ENCODE results near the gene SLC5A5.

The SLC5A5 gene

DNA sequence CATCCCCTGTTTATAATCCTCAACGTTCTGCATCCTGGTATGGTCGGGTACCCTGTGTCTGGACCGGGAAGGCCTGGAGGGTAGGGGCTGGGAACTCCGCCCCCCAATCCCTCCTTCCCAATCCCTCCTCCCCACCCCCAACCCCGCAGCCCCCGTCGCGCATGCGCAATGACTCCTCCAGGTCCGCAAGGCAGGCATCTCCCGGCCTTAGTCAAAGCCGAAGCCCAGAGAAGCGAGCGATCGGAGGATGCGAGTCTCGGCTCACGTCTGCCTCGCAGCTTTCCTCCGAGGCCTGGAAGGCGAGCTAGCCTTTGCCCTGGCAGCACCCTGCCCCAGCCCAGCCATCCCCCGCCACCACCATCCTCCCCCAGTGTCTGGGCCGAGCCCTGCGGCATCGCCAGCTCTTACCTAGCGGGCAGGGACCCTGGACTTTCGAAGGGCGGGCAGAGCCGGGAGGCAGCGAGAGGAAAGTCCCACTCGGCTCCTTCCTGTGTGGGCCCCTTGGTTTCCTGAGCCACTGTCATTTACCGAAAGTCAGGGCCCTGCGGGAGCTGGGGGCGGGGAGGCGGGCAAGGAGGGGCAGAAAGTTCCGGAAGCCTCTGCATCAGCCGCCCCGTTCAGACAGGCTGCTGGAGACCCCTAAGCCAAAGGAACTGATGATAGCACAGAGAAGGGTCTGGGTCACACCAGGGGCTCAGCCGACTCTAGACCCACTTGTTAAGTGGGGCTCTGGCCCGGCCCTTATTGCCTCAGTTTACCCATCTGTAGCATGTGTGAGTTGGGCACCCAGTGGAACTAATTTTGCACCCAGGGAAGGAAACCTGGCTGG, 24.0 kb upstream of the SLC5A5 start, which contains the start of gene JAK3:
TSS of gene JAK3 (minus strand) at position 445 of the 829 bp plus-strand sequence. CDS start 3,565 bp downstream, outside the sequence.
- DNase-seq = peak in 1 of 3 experiments; percentile 10

DNA sequence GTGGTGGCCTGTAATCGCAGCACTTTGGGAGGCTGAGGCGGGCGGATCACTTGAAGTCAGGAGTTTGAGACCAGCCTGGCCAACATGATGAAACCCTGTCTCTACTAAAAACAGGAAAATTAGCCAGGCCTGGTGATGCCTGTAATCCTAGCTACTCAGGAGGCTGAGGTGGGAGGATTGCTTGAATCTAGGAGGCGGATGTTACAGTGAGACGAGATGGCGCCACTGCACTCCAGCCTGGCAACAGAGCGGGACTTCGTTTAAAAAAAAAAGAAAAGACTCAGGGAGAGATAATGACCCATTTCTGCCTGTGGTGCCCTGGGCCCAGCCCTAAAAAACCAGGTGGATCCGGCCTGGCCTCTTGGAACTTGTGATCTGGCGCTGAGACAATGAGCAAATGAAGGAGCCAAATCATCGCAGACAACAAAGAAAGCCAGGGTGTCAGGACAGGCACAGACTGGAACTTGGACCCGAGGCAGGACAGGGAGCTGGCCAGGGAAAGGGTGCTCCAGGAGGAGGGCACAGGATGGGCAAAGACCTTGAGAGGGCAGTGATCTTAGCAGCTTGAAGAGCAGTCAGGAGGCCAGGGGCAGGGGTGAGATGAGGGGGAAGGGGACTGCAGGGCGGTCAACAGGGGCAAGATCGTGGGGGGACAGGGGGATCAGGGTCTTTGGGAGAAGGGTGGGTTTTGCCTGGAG, 23.0 kb upstream of the SLC5A5 start:
- no peak for DNase-seq

GRCh38 chr19:17854061-17854460, 17.7 kb upstream of the SLC5A5 start:
- no peak for DNase-seq

DNA sequence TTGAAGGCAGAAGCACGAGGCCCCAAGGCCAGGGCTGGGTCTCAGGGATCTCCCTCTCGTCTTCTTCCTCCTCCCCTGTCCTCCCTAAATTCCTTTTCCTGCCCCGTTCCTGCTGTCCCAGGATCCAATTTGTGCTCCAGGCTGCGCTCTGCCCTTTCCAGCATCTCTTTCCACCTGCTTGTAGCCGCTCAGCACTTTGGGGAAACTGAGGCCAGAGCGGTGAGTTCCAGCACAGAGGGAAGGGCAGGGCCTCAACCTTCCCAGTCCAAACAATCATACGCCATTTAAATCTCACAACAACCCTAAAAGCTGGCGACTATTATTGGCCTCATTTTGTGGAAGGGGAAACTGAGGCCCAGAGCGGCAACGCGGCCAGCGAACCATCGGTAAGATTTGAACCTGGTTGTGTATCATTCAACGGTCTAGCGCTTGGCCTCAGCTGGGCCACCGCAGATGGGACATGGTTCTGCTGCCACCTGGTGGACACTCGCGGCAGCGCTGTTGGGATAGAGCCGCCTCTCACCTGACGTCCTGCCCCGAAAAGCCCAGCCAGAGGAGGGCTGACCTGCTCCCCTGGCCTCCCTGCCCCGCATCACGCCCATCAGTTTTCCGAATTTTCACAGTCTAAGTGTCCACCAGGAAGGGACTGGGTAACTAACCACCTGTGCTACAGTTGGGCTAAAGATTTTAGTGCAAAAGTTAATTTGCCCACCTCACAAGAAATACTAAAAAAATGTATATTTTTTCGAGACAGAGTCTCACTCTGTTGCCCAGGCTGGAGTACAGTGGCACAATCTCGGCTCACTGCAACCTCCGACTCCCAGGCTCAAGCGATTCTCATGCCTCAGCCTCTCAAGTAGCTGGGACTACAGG, 16.2 kb upstream of the SLC5A5 start:
- DNase-seq = peak; percentile 54 to 79 (median 60)

DNA sequence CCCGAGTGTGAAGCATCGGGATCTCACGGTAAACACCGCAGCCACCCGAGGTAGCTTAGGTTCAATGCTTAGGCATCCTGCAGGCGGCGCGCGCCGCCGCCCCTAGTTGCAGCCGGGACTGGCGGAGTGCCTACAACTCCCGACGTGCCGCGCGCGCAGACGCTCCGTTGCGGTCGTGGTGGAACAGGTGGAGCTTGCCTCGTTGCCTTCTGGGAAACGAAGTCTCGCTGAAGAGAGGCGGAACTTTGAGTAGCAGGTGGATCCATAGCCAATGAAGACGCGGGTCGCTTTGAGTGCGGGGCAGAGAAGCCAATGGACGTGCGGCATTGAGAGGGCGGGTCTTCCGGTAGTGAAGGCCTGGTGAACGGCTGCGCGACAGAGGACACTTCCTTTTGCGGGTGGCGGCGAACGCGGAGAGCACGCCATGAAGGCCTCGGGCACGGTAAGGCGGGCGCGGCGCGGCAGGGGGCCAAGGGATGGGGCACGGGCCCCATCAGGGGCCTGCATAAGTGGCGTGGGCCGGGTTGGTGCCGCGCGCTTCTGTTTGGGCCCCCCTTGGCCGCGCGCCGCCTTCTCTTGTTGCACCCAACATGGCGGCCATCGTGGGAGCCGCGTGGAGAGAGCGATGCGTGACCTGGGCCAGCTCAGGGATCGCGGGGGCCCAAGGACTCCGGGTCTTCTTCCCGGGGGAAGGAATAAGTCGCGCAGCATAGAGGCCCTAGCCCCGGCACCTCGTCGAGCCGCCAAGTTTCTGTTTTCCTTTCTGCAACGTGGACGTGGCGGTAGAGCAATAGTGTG, 12.0 kb upstream of the SLC5A5 start, which contains the start of gene RPL18A:
TSS of gene RPL18A (plus strand) at position 378 of the 798 bp plus-strand sequence. CDS start at position 425, 47 bp downstream.
- peak; percentile 97 to 100 (median 98) for DNase-seq

DNA sequence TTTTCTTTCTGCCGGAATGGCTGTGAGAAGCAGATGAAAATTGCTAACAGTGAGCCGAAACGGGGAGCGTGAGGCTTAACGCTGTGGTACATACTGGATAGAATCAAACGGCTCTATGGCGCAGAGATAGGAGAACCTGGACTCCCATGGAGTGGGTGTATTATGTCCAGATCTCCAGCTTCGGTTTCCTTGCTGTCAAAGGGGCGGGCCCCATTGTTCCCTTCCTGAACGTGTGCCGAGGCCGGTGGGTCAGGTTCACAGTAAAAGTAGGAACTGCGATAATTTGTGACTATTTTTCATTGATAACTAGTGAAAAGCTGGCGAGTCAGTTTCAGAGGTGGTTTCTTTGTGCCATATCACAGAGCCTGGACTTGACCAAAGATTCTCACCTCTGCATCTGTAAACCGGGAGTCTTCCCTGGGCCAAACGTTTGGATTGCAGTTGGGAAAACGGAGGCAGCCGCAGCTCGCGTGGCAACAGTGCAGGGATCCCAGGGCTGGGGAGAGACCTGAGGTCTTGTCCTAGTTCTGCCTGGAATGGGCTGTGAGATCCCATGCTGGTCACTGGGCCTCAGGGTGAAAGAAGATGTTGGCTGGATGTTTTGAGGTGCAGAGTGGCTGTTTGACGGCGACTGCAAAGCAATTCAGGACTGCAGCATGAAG, 11.3 kb upstream of the SLC5A5 start:
- peak in 1 of 3 experiments; percentile 40 for DNase-seq

DNA sequence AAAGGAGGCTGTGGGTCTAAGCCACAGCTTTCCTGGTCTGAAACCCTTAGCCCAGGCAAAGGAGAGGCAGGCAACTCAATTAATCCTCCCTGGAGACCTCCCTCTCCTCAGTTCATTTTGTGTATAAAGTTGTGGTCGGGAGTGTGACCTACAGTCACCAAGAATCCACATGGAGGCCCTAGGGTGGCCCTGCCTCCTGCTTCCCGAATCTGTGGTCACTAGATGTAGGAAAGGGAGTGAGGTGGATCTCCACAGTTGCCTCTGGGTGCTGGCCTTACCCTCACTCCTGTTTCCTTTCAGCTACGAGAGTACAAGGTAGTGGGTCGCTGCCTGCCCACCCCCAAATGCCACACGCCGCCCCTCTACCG, 10.8 kb upstream of the SLC5A5 start:
- no peak for DNase-seq

DNA sequence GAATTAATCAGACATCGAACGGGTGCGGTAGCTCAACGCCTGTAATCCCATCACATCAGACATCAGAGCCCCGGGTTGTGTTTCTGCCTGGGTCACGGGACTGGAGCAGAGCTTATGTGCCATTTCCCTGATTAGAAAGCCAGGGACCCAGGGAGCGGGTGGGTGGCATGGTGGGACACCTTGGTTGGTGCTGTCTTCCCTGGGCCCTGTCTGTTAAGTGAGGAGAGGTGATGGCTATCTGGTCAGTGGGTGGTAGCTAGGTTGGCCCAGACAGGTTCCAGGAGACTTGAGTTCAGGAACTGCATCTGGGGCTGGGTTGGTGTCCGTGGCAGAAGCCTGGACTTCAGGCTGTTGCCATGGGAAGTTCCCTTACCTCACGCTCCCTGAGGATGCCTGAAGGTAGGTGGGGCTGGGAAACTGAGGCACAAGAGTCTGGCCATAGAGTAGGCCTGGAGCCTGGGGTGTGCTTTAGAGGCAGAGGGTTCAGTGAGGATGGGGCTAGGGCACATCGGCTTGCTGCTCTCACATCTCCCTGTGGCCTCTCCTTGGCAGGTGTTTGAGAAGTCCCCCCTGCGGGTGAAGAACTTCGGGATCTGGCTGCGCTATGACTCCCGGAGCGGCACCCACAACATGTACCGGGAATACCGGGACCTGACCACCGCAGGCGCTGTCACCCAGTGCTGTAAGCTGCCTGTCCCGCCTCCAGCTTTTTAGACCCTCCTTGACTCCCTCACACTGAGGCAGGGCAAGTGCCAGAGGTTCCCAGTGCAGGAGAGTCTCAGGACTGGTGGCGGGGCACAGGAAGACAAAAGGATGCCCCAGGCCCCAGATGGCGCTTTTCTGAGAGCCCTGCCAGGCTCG, 10.0 kb upstream of the SLC5A5 start:
- DNase-seq = no peak

- DNase-seq = no peak
Measured at GRCh38 chr19:17862711-17863519, 8.8 kb upstream of the SLC5A5 start.

DNA sequence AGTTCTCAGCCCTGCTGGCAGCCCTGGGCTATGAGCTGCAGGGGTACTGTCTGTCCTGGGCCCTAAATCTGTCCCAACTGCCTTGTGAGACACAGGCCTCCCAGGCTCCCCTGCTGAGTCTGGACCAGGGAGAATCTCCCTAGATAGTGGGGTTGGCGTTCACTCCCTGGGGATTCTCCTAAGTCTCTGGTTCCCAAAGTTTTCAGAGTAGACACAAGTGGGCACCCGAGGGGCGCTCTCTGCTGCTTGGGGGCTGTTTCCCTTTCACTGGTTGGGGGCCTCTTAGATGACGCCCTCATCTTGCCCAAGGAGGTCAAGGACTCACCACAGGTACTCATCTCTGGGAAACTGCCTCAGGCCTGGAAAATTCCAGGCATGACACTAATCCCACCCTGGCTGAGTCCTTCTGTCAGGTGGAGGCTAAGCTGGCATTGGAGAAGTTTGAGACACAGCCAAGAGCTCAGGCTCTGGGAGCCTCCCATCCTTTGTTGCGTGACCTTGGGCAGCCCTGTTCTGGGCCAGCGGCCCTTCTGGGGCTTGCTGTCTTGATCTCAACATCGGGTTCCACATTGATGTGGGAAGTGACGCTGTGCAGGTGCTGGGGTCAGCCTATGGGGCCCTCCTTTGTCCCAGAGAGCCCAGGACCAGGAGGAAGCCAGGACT, 8.1 kb upstream of the SLC5A5 start:
- DNase-seq = no peak

DNA sequence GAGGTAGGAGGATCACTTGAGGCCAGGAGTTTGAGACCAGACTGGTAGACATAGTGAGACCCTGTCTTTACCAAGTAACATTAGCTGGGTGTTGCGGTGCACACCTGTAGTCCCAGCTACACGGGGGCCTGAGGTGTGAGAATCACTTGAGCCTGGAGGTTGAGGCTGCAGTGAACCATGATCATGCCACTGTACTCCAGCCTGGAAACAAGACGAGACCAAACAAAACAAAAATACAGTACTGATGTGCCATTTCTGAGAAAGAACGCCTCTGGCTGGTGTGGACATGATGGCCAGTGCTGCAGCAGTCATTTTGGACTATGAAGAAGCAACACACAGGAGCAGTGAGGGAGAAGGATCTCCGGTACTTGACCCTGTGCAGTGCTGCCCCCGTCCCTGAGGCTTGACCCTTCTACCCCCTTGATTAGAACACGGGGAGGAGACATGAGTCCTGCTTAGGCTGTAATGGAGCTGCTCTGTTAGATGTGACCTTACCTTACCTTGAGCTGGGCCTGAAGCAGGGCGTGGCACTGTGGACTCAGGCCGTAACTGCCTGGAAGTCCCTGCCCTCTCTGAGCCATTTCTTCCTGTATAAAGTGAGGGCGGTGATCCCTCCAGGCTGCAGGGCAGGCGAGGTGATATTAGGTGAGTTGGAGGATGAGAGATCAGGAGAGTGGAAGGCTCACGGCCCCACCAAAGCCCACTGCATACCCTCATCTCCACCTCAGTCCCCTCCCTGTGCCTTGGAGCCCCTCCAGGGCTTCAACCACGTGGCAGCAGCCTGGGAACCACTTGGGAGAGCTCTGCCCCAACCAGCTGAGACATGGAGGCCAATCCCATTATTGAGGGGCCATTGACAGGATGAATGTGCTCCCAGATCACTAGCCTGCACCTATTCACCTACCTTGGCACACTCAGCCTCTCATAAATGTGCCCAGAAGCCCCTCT, 6.1 kb upstream of the SLC5A5 start:
- no peak for DNase-seq

GRCh38 chr19:17866312-17866963, 5.3 kb upstream of the SLC5A5 start:
- DNase-seq = no peak

DNA sequence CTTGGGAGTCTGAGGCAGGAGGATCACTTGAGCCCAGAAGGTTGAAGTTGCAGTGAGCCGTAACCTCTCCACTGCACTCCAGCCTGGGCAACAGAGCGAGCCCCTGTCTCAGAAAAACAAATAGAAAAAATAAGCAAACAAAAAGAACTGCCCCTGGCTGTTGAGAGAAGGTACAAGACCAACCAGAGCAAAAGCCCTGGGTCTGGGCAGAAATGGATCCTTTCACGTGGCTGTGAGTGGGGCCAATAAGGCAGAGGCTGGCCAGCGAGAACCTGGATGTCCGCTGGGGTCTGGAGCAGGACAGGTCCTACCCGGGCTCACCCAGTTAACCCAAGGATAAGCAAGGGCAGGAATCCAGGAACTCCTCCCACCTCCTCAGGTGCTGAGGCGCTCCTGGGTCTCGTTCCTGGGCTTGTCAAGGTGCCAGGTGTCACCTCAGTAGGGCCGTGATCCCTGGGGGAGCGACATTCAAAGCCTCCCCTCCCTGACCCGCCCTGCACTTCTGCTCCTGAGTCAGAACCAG, 4.7 kb upstream of the SLC5A5 start:
- no peak for DNase-seq

- no peak for DNase-seq
Measured at GRCh38 chr19:17868669-17869068, 3.1 kb upstream of the SLC5A5 start.

DNA sequence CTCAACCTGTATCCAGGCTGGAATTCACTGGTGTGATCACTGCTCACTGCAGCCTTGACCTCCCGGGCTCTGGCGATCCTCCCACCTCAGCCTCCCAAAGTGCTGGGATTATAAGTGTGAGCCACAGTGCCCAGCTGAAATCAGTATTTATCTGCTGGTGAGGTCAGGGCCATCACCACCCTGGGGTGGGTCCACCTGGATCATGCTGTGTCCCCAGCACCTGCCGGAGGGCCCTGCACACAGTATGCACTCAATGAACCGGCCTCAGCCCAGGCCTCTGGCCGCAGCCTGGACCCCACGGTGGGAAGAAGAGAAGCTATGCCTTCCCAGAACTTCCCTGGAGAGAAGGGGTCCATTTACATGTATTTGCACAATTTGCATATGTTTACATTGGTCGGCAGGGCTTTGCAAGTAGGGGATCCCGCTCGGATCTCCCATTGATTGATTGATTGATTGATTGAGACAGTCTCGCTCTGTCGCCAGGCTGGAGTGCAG, 2.6 kb upstream of the SLC5A5 start:
- no peak for DNase-seq

- DNase-seq = no peak
Measured at GRCh38 chr19:17871032-17871877, 490 bp upstream of the SLC5A5 start.
